ENCODE data around the gene SLC25A41.
"Not testable (repeated sequence)": the region's sequence is repeated elsewhere in the genome, so short reads cannot be mapped to it uniquely, and the experiment has no call there.

Gene SLC25A41

GRCh38 chr19:6409346-6409745 is 24.2 kb downstream of the SLC25A41 start:
- DNase-seq (ENCODE audit: low read depth in 2 of 2), result no peak
- no peak overlapping the region for H3K4me3 ChIP-seq (replicated peaks in 1 of 2; ENCODE audit: low read depth in 2 of 2, low read length in 2 of 2)
- TF ChIP-seq CTCF (IDR thresholded peaks at IDR 0.05; ENCODE audit: low read depth, low read length), result no peak

- no peak overlapping the region for H3K4me3 ChIP-seq (replicated peaks in 1 of 2; ENCODE audit: low read depth in 2 of 2, low read length in 2 of 2)
- no peak for DNase-seq (ENCODE audit: low read depth in 2 of 2)
- no peak for TF ChIP-seq CTCF (IDR thresholded peaks at IDR 0.05; ENCODE audit: low read depth, low read length)
Observed at GRCh38 chr19:6406401-6406800, 27.2 kb downstream of the SLC25A41 start.

- no peak for TF ChIP-seq CTCF (IDR thresholded peaks at IDR 0.05; ENCODE audit: low read depth, low read length)
- peak; percentile 79 to 87 for DNase-seq (ENCODE audit: low read depth in 2 of 2)
- H3K4me3 ChIP-seq (replicated peaks in 1 of 2; ENCODE audit: low read depth in 2 of 2, low read length in 2 of 2), result no peak overlapping the region
Observed at GRCh38 chr19:6402837-6403608, 30.5 kb downstream of the SLC25A41 start.

GRCh38 chr19:6402058-6402457 is 31.5 kb downstream of the SLC25A41 start:
- no peak for DNase-seq (ENCODE audit: low read depth in 2 of 2)
- no peak for TF ChIP-seq CTCF (IDR thresholded peaks at IDR 0.05; ENCODE audit: low read depth, low read length)

GRCh38 chr19:6400062-6400944 is 33.3 kb downstream of the SLC25A41 start:
- DNase-seq (ENCODE audit: low read depth in 2 of 2); H3K4me3 ChIP-seq (replicated peaks in 1 of 2; ENCODE audit: low read depth in 2 of 2, low read length in 2 of 2): not testable (repeated sequence)

More at GRCh38 chr19:6402058-6402457, 31.5 kb downstream of the SLC25A41 start:
- no peak overlapping the region for H3K4me3 ChIP-seq (replicated peaks in 1 of 2; ENCODE audit: low read depth in 2 of 2, low read length in 2 of 2)

GRCh38 chr19:6396305-6396704 is 37.3 kb downstream of the SLC25A41 start:
- no peak for TF ChIP-seq CTCF (IDR thresholded peaks at IDR 0.05; ENCODE audit: low read depth, low read length)
- DNase-seq (ENCODE audit: low read depth in 2 of 2), result no peak
- H3K4me3 ChIP-seq (replicated peaks in 1 of 2; ENCODE audit: low read depth in 2 of 2, low read length in 2 of 2), result no peak overlapping the region

- no peak for TF ChIP-seq CTCF (IDR thresholded peaks at IDR 0.05; ENCODE audit: low read depth, low read length)
- H3K4me3 ChIP-seq (replicated peaks in 1 of 2; ENCODE audit: low read depth in 2 of 2, low read length in 2 of 2), result no peak overlapping the region
- no peak for DNase-seq (ENCODE audit: low read depth in 2 of 2)
Observed at GRCh38 chr19:6394831-6395230, 38.7 kb downstream of the SLC25A41 start.
